Measurements from ENCODE around the gene PXDN.

- TF ChIP-seq RCOR1 (IDR thresholded peaks at IDR 0.05; ENCODE audit: insufficient replicate concordance, low read length) (no peak), CTCF (conservative IDR thresholded peaks at IDR 0.05; ENCODE audit: low read depth, low read length) (no peak), POLR2A (IDR thresholded peaks at IDR 0.05; ENCODE audit: low read depth, low read length) (no peak), RAD21 (IDR thresholded peaks at IDR 0.05; ENCODE audit: low read length) (no peak), CEBPB (IDR thresholded peaks at IDR 0.05; ENCODE audit: low read depth, low read length) (no peak), MXI1 (IDR thresholded peaks at IDR 0.05; ENCODE audit: borderline replicate concordance, low read depth, low read length) (no peak), SMC3 (IDR thresholded peaks at IDR 0.05; ENCODE audit: low read depth, low read length) (no peak), USF2 (IDR thresholded peaks at IDR 0.05; ENCODE audit: low read depth, low read length) (no peak), MAZ (IDR thresholded peaks at IDR 0.05; ENCODE audit: borderline replicate concordance, low read depth, low read length) (no peak), MAFK (IDR thresholded peaks at IDR 0.05; ENCODE audit: low read depth, low read length) (no peak), CHD1 (IDR thresholded peaks at IDR 0.05; ENCODE audit: low read depth, low read length) (no peak)
These were observed 69.4 kb downstream of the PXDN start for GRCh38 chr2:1674766-1675397.
